Measurements from ENCODE around the gene ARFGAP3.

Gene ARFGAP3

GRCh38 chr22:42856865-42857704, at the start of gene ARFGAP3:
Gene ARFGAP3, minus strand, starts transcription at chr22:42857273. Its CDS starts 91 bp downstream, at chr22:42857182.
- peak; percentile 97 for DNase-seq (ENCODE audit: low read depth)

GRCh38 chr22:42905702-42906183, 48.7 kb upstream of the ARFGAP3 start:
- DNase-seq (ENCODE audit: low read depth): no peak

GRCh38 chr22:42905217-42905616, 48.1 kb upstream of the ARFGAP3 start:
- DNase-seq (ENCODE audit: low read depth): no peak

- DNase-seq (ENCODE audit: low read depth): no peak
Measured at GRCh38 chr22:42904050-42904449, 47.0 kb upstream of the ARFGAP3 start.

- DNase-seq (ENCODE audit: low read depth): no peak
Measured at GRCh38 chr22:42902875-42903510, 45.9 kb upstream of the ARFGAP3 start.

- DNase-seq (ENCODE audit: low read depth): no peak
Measured at GRCh38 chr22:42901790-42902508, 44.9 kb upstream of the ARFGAP3 start.

- DNase-seq (ENCODE audit: low read depth): no peak
Measured at GRCh38 chr22:42897960-42898359, 40.9 kb upstream of the ARFGAP3 start.

- no peak for DNase-seq (ENCODE audit: low read depth)
Measured at GRCh38 chr22:42895541-42895981, 38.5 kb upstream of the ARFGAP3 start.

GRCh38 chr22:42895087-42895486, 38.0 kb upstream of the ARFGAP3 start:
- no peak for DNase-seq (ENCODE audit: low read depth)

GRCh38 chr22:42893371-42894150, 36.5 kb upstream of the ARFGAP3 start:
- no peak for DNase-seq (ENCODE audit: low read depth)

GRCh38 chr22:42892571-42893316, 35.7 kb upstream of the ARFGAP3 start:
- no peak for DNase-seq (ENCODE audit: low read depth)

GRCh38 chr22:42892156-42892555, 35.1 kb upstream of the ARFGAP3 start:
- DNase-seq (ENCODE audit: low read depth): no peak

GRCh38 chr22:42891696-42892095, 34.6 kb upstream of the ARFGAP3 start:
- no peak for DNase-seq (ENCODE audit: low read depth)

- no peak for DNase-seq (ENCODE audit: low read depth)
Measured at GRCh38 chr22:42891008-42891407, 33.9 kb upstream of the ARFGAP3 start.

GRCh38 chr22:42889304-42889703, 32.2 kb upstream of the ARFGAP3 start:
- no peak for DNase-seq (ENCODE audit: low read depth)

GRCh38 chr22:42887523-42888507, 30.7 kb upstream of the ARFGAP3 start:
- no peak for DNase-seq (ENCODE audit: low read depth)

GRCh38 chr22:42887120-42887519, 30.0 kb upstream of the ARFGAP3 start:
- DNase-seq (ENCODE audit: low read depth): no peak

- DNase-seq (ENCODE audit: low read depth): no peak
Measured at GRCh38 chr22:42885446-42885845, 28.4 kb upstream of the ARFGAP3 start.

- no peak for DNase-seq (ENCODE audit: low read depth)
Measured at GRCh38 chr22:42884616-42885375, 27.7 kb upstream of the ARFGAP3 start.

All from activated T-cell treated with anti-CD3 and anti-CD28 coated beads for 48 hours (primary cell).